HG03571 (cell line): ENCODE measurements around the gene PM20D1.
"Not testable (repeated sequence)": the region's sequence is repeated elsewhere in the genome, so short reads cannot be mapped to it uniquely, and the experiment has no call there.

ENCODE experiments used
- ATAC-seq: cut with Tn5 transposase; IDR thresholded peaks from one replicate; pipeline ENCODE4 v1.9.1; 2021; ENCODE audit not compliant: unreplicated experiment

Gene PM20D1

GRCh38 chr1:205849619-205850355 is at the start of gene PM20D1:
TSS of gene PM20D1 (minus strand) at chr1:205850132. CDS start at chr1:205850072, 60 bp downstream.
- ATAC-seq, result peak; percentile 97

- ATAC-seq, result no peak
These were observed 46.4 kb upstream of the PM20D1 start for GRCh38 chr1:205896351-205896750.

- not testable (repeated sequence) for ATAC-seq
These were observed 44.2 kb upstream of the PM20D1 start for GRCh38 chr1:205894119-205894518.

- ATAC-seq, result not testable (repeated sequence)
These were observed 42.2 kb upstream of the PM20D1 start for GRCh38 chr1:205892175-205892574.

- not testable (repeated sequence) for ATAC-seq
These were observed 41.5 kb upstream of the PM20D1 start for GRCh38 chr1:205891481-205891880.

- not testable (repeated sequence) for ATAC-seq
These were observed 40.7 kb upstream of the PM20D1 start for GRCh38 chr1:205890631-205891030.

GRCh38 chr1:205889706-205890105 is 39.8 kb upstream of the PM20D1 start:
- ATAC-seq, result not testable (repeated sequence)

GRCh38 chr1:205889006-205889405 is 39.1 kb upstream of the PM20D1 start:
- not testable (repeated sequence) for ATAC-seq

- no peak for ATAC-seq
These were observed 33.9 kb upstream of the PM20D1 start for GRCh38 chr1:205883792-205884191.

- no peak for ATAC-seq
These were observed 31.0 kb upstream of the PM20D1 start for GRCh38 chr1:205880923-205881322.

GRCh38 chr1:205879974-205880373 is 30.0 kb upstream of the PM20D1 start:
- ATAC-seq, result no peak

- ATAC-seq, result no peak
These were observed 28.1 kb upstream of the PM20D1 start for GRCh38 chr1:205878026-205878425.

GRCh38 chr1:205873148-205873547 is 23.2 kb upstream of the PM20D1 start:
- ATAC-seq, result not testable (repeated sequence)

- no peak for ATAC-seq
These were observed 20.3 kb upstream of the PM20D1 start for GRCh38 chr1:205870236-205870635.

- ATAC-seq, result no peak
These were observed 11.6 kb upstream of the PM20D1 start for GRCh38 chr1:205861540-205861939.

- no peak for ATAC-seq
These were observed 8.4 kb upstream of the PM20D1 start for GRCh38 chr1:205858141-205858961.

GRCh38 chr1:205857501-205857900 is 7.6 kb upstream of the PM20D1 start:
- not testable (repeated sequence) for ATAC-seq

GRCh38 chr1:205856433-205856832 is 6.5 kb upstream of the PM20D1 start:
- ATAC-seq, result no peak

- ATAC-seq, result no peak
These were observed 3.0 kb upstream of the PM20D1 start for GRCh38 chr1:205852969-205853368.

GRCh38 chr1:205851993-205852392 is 2.1 kb upstream of the PM20D1 start:
- ATAC-seq, result no peak

- ATAC-seq, result no peak
These were observed 6.7 kb downstream of the PM20D1 start for GRCh38 chr1:205843036-205843859.
